ENCODE data around the gene PHF23. TPM values are rescaled to one million over a fixed set of nuclear protein-coding genes. Genes with fewer than 3 reads are reported as not detected.

PHF23 gene
- total and polyA plus RNA-seq, 9 of the 15 experiments (the other 6 are each of a cell fraction or from before 2014, with no cell fraction given) = 7.4 to 87.5 (median 33.7) TPM

DNA sequence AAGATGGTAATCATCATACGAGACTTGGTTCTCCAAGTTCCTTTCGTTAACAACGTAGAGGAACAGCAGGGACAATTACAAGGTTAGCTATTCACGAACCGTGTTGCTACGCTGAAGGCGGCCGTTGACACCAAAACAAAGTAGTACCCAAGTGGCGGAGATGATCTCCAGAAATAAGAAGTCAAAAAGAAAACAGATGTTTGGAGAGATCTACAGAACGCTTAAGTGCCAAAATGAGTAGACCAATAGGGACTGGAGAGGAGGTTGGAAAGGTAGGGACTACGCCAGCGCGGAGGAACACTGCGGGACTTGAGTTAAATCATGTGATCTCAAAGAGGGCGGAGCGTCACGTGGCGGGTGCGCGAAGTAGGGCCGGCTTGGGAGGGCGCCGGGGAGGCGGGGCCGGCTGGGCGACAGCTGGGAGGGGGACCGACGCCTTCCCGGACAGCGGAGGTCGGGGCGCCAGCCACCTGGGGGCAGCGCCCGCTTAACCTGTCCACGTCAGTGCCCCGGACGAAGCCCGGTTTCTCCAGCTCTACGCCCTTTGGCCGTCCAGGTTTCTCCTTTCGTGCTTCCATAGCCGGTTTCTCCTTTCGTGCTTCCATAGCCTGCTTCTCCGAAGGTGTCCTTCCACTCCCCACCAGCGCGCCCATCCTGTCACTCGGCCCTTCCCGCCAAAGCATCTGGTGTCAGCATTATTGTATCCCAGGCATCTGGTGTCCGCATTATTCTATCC, 3.6 kb upstream of the PHF23 start (continued):
- TF ChIP-seq, protein P1, sequence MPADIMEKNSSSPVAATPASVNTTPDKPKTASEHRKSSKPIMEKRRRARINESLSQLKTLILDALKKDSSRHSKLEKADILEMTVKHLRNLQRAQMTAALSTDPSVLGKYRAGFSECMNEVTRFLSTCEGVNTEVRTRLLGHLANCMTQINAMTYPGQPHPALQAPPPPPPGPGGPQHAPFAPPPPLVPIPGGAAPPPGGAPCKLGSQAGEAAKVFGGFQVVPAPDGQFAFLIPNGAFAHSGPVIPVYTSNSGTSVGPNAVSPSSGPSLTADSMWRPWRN (IDR thresholded peaks at IDR 0.05; ENCODE audit: low read depth) = 0 out of 2 replicates have a peak, but pooled peaks have one; percentile 49
- no peak for TF ChIP-seq ESRRB (CRISPR knock-in tag; IDR thresholded peaks at IDR 0.05; ENCODE audit: borderline replicate concordance)
- TF ChIP-seq POLR3G (IDR thresholded peaks at IDR 0.05; ENCODE audit: extremely low read depth, insufficient read length, insufficient replicate concordance) = no peak
- peak; percentile 74 to 81; a peak in 2 of 4 replicates for TF ChIP-seq ARNT (IDR thresholded peaks at IDR 0.05)
- TF ChIP-seq ZNF23 (CRISPR knock-in tag; IDR thresholded peaks at IDR 0.05) = no peak
- TF ChIP-seq CEBPB (tag; IDR thresholded peaks at IDR 0.05) = no peak
- TF ChIP-seq, protein P2, sequence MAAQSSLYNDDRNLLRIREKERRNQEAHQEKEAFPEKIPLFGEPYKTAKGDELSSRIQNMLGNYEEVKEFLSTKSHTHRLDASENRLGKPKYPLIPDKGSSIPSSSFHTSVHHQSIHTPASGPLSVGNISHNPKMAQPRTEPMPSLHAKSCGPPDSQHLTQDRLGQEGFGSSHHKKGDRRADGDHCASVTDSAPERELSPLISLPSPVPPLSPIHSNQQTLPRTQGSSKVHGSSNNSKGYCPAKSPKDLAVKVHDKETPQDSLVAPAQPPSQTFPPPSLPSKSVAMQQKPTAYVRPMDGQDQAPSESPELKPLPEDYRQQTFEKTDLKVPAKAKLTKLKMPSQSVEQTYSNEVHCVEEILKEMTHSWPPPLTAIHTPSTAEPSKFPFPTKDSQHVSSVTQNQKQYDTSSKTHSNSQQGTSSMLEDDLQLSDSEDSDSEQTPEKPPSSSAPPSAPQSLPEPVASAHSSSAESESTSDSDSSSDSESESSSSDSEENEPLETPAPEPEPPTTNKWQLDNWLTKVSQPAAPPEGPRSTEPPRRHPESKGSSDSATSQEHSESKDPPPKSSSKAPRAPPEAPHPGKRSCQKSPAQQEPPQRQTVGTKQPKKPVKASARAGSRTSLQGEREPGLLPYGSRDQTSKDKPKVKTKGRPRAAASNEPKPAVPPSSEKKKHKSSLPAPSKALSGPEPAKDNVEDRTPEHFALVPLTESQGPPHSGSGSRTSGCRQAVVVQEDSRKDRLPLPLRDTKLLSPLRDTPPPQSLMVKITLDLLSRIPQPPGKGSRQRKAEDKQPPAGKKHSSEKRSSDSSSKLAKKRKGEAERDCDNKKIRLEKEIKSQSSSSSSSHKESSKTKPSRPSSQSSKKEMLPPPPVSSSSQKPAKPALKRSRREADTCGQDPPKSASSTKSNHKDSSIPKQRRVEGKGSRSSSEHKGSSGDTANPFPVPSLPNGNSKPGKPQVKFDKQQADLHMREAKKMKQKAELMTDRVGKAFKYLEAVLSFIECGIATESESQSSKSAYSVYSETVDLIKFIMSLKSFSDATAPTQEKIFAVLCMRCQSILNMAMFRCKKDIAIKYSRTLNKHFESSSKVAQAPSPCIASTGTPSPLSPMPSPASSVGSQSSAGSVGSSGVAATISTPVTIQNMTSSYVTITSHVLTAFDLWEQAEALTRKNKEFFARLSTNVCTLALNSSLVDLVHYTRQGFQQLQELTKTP (IDR thresholded peaks at IDR 0.05; ENCODE audit: low read depth in 1 of 2, partially characterized antibody in 2 of 2) = peak in 1 of 2 experiments; percentile 85
- peak; percentile 98 for TF ChIP-seq DNMT1 (IDR thresholded peaks at IDR 0.05)
- TF ChIP-seq SIN3B (IDR thresholded peaks at IDR 0.05; ENCODE audit: low read depth) = peak; percentile 60; the same call in 1 of the 2 replicates
- TF ChIP-seq PCBP1 (IDR thresholded peaks at IDR 0.05; ENCODE audit: low read depth, low read length, poor library complexity, severe bottlenecking) = no peak
- TF ChIP-seq, protein P3, sequence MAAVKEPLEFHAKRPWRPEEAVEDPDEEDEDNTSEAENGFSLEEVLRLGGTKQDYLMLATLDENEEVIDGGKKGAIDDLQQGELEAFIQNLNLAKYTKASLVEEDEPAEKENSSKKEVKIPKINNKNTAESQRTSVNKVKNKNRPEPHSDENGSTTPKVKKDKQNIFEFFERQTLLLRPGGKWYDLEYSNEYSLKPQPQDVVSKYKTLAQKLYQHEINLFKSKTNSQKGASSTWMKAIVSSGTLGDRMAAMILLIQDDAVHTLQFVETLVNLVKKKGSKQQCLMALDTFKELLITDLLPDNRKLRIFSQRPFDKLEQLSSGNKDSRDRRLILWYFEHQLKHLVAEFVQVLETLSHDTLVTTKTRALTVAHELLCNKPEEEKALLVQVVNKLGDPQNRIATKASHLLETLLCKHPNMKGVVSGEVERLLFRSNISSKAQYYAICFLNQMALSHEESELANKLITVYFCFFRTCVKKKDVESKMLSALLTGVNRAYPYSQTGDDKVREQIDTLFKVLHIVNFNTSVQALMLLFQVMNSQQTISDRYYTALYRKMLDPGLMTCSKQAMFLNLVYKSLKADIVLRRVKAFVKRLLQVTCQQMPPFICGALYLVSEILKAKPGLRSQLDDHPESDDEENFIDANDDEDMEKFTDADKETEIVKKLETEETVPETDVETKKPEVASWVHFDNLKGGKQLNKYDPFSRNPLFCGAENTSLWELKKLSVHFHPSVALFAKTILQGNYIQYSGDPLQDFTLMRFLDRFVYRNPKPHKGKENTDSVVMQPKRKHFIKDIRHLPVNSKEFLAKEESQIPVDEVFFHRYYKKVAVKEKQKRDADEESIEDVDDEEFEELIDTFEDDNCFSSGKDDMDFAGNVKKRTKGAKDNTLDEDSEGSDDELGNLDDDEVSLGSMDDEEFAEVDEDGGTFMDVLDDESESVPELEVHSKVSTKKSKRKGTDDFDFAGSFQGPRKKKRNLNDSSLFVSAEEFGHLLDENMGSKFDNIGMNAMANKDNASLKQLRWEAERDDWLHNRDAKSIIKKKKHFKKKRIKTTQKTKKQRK (IDR thresholded peaks at IDR 0.05; ENCODE audit: borderline replicate concordance, low read depth, low read length) = no peak
- no peak for TF ChIP-seq ZNF695 (CRISPR knock-in tag; IDR thresholded peaks at IDR 0.05)
- TF ChIP-seq RBM22 (IDR thresholded peaks at IDR 0.05; ENCODE audit: low read depth, low read length, poor library complexity, severe bottlenecking) = no peak
- TF ChIP-seq SNIP1 (IDR thresholded peaks at IDR 0.05; ENCODE audit: low read depth) = no peak
- TF ChIP-seq MTA3 (IDR thresholded peaks at IDR 0.05; ENCODE audit: borderline replicate concordance) = no peak
- TF ChIP-seq, protein P4, sequence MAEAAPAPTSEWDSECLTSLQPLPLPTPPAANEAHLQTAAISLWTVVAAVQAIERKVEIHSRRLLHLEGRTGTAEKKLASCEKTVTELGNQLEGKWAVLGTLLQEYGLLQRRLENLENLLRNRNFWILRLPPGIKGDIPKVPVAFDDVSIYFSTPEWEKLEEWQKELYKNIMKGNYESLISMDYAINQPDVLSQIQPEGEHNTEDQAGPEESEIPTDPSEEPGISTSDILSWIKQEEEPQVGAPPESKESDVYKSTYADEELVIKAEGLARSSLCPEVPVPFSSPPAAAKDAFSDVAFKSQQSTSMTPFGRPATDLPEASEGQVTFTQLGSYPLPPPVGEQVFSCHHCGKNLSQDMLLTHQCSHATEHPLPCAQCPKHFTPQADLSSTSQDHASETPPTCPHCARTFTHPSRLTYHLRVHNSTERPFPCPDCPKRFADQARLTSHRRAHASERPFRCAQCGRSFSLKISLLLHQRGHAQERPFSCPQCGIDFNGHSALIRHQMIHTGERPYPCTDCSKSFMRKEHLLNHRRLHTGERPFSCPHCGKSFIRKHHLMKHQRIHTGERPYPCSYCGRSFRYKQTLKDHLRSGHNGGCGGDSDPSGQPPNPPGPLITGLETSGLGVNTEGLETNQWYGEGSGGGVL (CRISPR knock-in tag; IDR thresholded peaks at IDR 0.05) = no peak
- TF ChIP-seq MYNN (IDR thresholded peaks at IDR 0.05) = peak; percentile 70
- TF ChIP-seq MYNN (CRISPR knock-in tag; IDR thresholded peaks at IDR 0.05) = no peak

Measured in K562 (cell line).